Measurements from ENCODE around the gene ZCRB1. TPM values are rescaled to one million over a fixed set of nuclear protein-coding genes. Genes with fewer than 3 reads are reported as not detected.

ZCRB1 gene
- total RNA-seq, 1 experiment from 2014 or later, result 53.7 TPM

DNA sequence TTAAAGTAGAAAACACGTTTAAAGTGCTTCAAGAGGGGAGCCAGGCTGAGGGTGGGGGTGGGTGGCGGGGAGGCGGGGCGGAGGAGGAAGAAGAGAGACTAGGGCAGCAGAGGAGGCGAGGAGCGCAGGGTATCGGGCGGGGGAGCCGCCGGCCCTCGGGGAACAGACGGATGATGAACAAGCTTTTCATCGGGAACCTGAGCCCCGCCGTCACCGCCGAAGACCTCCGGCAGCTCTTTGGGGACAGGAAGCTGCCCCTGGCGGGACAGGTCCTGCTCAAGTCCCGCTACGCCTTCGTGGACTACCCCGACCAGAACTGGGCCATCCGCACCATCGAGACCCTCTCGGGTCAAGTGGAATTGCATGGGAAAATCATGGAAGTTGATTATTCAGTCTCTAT lies 39.2 kb downstream of the ZCRB1 start:
- in situ Hi-C loops (cut with HindIII; ENCODE audit: low pct_unique_long_range_greater_than_20kb, low sequenced_read_pairs), result no loop called here
- DNase-seq (ENCODE audit: low read depth), result no peak

DNA sequence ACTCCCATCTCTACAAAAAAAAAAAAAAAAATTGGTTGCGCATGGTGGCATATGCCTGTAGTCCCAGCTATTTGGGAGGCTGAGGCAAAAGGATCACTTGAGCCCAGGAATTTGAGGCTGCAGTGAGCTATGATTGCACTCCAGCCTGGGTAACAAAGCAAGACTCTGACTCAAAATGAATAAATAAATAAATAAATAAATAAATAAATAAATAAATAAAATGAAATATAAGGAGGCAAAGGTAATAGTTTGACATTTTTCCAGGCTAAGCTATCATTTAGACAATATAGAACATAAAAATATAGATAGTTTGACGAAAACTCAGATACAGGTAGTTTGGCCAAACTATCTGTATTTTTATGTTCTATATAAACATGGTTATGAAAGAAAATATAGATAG lies 40.5 kb downstream of the ZCRB1 start:
- in situ Hi-C loops (cut with HindIII; ENCODE audit: low pct_unique_long_range_greater_than_20kb, low sequenced_read_pairs), result no loop called here
- no peak for DNase-seq (ENCODE audit: low read depth)

DNA sequence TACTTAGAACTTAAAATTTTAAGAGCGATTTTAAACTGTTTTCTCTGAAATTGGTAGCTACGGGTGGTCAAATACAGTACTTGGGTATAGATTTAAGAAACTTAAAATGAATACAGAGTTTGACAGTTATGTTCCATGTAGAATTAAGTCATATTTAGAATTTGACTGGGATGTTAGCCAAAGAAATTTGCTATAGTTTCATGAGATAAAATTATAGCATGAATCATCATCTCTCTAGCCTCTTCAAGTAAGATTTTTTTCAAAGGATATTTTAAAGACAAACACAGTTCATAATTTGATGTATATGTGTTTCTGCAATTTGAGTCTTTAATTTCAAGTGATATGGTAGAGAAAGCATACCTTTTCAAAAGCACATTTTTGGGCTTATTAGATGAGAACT lies 41.0 kb downstream of the ZCRB1 start:
- in situ Hi-C loops (cut with HindIII; ENCODE audit: low pct_unique_long_range_greater_than_20kb, low sequenced_read_pairs), result no loop called here

DNA sequence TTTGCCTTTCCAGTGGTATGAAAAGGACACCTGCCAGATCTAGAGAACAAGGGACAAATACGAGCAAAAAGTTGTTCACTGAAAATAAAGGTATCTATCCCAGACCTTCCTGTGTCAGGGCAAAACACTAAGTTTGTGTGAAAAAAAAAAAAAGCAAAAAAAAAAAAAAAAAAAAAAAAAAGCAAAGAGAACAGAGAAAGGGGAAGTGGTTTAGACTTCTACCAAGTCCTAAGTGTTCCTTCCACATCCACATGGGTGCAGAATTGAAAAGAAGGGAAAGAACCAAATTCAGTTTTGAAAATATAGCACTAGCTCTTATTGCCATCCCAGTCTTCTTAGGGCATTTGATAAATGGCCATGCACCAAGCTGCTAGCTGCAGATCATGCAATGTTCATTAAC lies 41.7 kb downstream of the ZCRB1 start:
- no peak for DNase-seq (ENCODE audit: low read depth)
- in situ Hi-C loops (cut with HindIII; ENCODE audit: low pct_unique_long_range_greater_than_20kb, low sequenced_read_pairs), result no loop called here

More for the DNA sequence above, 41.0 kb downstream of the ZCRB1 start:
- DNase-seq (ENCODE audit: low read depth), result no peak

DNA sequence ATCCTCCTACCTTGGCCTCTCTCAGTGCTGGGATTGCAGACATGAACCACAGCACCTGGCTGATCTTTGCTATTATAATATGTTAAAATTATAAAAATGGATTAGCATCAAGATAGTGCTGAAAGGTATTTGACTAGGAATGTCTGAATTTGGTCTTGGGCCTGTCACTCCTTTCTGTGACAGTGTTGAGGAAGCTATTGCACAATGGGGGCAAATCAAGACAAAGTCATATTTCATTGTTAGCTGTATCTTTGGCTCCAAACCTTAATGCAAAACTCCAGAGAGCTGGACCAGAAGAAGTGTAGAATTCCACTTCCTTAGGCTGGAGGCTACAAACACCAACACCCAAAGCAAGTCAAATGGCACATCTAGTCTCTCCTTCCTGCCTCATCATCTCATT lies 42.2 kb downstream of the ZCRB1 start:
- no peak for DNase-seq (ENCODE audit: low read depth)
- in situ Hi-C loops (cut with HindIII; ENCODE audit: low pct_unique_long_range_greater_than_20kb, low sequenced_read_pairs), result no loop called here

DNA sequence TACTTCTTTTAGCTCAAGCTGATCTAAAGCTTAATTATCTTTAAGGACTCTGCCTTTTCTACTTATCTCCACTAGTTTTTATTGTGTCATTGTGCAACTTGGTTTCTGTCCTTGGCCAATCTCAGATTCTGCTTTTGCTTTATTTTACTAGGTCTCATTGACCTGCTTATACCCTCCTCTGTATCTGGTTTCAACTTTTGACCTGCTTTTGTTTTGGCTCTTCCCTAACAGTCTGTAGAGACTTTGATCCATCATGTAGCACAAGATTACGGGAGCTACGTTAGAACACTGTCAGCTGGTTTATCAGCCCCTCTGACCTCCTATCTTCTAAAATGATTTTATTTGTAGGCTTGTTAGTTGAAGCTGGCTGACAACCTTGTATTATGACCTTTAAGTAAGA lies 43.6 kb downstream of the ZCRB1 start:
- in situ Hi-C loops (cut with HindIII; ENCODE audit: low pct_unique_long_range_greater_than_20kb, low sequenced_read_pairs), result no loop called here
- no peak for DNase-seq (ENCODE audit: low read depth)

DNA sequence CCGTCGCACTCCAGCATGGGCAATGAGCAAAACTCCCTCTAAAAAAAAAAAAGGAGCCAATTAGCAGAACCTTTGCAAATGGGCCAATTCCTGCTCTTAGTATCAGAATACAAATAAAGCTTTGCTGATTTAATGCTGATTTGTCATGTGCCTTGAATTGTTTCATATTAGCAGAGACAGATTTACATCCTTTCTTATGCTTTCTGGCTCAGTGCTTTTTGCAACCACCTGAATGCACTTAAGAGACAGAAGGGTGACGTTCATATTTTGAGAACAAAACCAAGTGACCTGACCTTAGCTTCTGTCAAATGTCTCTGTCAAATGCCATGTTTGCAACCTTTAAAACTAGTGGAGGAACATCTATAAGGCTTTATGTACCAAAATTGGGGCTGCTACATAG lies 44.0 kb downstream of the ZCRB1 start:
- in situ Hi-C loops (cut with HindIII; ENCODE audit: low pct_unique_long_range_greater_than_20kb, low sequenced_read_pairs), result no loop called here

DNA sequence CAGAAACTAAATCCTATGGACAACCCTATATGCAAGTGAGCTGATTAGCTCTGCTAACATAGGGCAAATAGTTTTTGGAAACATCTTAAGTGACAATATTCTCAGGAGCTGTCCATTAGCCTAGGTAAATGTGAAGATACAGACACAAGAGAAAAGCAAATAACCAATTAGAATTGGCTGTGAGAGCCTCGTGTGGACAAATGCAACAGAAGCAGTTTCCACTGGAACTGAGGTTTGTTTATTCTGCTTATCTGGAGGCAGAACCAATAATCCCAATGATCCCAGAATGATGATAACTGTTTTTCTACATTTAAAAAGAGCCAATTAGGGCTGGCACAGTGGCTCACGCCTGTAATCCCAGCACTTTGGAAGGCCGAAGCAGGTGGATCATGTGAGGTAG lies 44.6 kb downstream of the ZCRB1 start:
- in situ Hi-C loops (cut with HindIII; ENCODE audit: low pct_unique_long_range_greater_than_20kb, low sequenced_read_pairs), result no loop called here
- no peak for DNase-seq (ENCODE audit: low read depth)

More for the DNA sequence above, 44.0 kb downstream of the ZCRB1 start:
- DNase-seq (ENCODE audit: low read depth), result no peak

DNA sequence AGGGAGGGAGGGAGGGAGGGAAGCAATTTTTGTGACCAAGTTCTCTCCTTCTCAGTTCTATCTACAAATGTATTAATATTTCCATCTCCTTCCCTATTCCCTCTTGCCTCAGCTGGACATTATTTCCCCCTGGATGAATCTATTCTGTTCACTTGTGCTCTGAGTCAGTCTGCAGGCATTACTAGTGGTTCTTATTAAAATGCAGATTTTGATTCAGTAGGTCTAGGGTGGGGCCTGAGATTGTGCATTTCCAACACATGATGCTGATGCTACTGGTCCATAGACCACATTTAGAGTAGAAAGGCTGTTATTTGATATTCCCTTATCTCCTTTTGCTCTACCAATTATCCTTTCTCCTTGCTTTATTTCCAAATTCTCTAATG lies 47.8 kb downstream of the ZCRB1 start:
- DNase-seq (ENCODE audit: low read depth), result no peak
- in situ Hi-C loops (cut with HindIII; ENCODE audit: low pct_unique_long_range_greater_than_20kb, low sequenced_read_pairs), result no loop called here

DNA sequence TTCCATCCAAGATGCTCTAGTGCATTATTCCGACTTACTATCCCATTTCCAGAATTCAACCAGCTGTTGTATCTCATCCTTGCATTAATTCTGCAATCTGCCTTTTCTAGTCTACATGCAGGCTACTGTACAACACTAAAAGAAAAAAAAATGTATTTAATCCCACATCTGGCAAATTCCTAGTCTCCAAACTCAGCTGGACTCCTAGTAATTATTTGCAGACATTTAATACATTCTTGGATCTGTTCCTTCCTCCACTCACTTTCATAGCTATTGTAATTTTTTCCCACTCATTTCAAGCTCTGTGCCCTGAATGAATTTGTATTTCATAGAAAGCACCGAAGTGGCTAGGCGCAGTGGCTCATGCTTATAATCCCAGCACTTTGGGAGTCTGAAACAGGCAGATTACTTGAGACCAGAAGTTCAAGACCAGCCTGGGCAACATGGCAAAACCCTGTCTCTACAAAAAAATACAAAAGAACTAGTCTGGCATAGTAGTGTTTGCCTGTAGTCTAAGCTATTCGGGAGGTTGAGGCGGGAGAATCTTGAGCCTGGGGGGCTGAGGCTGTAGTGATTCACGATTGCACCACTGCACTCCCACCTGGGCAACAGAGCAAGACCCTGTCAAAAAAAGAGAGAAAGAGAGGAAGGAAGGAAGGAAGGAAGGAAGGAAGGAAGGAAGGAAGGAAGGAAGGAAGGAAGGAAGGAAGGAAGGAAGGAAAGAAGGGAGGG lies 48.3 kb downstream of the ZCRB1 start:
- in situ Hi-C loops (cut with HindIII; ENCODE audit: low pct_unique_long_range_greater_than_20kb, low sequenced_read_pairs), result no loop called here

DNA sequence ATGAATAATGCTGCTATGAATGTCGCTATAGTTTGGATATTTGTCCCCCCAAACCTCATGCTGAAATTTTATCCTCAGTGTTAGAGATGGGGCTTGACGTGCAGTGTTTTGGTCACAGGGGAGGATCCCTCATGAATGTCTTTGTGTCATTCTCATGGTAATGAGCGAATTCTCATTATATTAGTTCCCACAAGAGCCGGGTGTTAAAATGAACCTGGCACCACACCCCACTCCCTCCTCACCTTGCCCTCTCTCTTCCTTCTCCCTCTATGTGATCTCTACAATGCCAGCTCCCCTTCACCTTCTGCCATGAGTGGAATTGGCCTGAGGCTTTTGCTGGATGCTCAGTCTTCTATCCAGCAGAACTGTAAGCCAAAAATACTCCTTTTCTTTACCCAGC lies 50.4 kb downstream of the ZCRB1 start:
- in situ Hi-C loops (cut with HindIII; ENCODE audit: low pct_unique_long_range_greater_than_20kb, low sequenced_read_pairs), result no loop called here
- no peak for DNase-seq (ENCODE audit: low read depth)

More for the DNA sequence above, 48.3 kb downstream of the ZCRB1 start:
- no peak for DNase-seq (ENCODE audit: low read depth)

DNA sequence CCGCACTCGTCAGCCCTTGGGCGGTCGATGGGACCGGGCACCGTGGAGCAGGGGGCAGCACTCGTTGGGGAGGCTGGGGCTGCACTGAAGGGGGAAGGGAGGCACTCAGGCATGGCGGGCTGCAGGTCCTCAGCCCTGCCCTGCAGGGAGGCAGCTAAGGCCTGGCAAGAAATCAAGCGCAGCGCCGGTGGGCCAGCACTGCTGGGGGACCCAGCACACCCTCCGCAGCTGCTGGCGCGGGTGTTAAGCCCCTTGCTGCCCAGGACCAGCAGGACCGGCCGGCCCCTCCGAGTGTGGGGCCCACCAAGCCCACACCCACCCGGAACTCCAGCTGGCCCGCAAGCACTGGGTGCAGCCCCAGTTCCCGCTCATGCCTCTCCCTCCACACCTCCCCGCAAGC lies 52.2 kb downstream of the ZCRB1 start:
- in situ Hi-C loops (cut with HindIII; ENCODE audit: low pct_unique_long_range_greater_than_20kb, low sequenced_read_pairs), result no loop called here
- no peak for DNase-seq (ENCODE audit: low read depth)

DNA sequence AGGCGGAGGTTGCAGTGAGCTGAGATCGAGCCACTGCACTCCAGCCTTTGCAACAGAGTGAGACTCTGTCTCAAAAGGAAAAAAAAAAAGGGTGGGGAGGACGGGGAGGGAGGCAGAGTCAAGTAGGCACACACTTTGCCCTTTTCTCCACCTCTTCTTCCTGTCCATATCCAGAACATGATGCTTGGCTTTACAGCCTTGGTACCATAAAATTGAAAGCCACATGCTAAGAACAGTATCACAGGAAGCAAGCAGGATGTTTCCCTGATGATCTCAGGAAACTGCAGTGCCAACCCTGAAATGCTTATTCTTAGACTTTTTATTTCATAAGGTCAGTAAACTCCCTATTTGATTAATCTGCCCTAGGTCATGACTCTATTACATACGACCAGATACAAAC lies 55.3 kb downstream of the ZCRB1 start:
- in situ Hi-C loops (cut with HindIII; ENCODE audit: low pct_unique_long_range_greater_than_20kb, low sequenced_read_pairs), result no loop called here
- DNase-seq (ENCODE audit: low read depth), result no peak

DNA sequence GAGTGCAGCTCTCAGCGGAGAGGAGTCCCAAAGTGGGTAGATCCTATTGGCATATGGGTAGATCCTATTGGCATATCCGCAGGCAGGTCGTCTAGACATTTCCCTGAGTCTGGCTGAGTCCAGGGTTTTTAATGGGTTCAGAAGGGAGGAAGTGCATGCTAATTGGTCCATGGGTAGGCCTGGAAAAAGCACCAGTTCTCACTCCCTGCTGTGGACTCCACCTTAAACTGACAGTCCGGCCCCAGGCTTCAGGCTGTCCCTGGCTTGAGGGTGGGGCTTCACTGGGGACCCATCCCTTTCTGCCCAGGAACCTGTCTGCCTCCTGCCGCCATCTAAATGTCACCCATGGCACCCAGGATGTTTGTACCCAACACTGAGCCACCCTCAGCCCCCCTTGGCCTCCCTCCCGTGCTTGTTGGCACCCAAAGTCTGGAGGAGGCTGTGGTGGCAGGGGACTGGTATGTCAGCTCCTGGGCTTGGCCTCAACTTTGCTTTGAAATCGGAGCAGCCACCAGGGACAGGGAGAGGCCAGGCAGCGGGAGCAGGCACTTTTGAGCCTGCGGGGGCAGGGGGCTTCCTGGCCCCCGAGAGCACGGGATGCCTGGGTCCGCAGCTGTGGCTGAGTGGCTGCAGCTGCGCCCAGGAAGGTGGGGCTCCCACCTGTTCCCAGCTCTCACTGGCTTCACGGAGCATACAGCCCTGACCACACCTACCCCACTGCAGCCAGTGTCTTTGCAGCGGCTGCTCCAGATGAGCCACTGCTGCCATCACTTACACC lies 58.3 kb downstream of the ZCRB1 start:
- in situ Hi-C loops (cut with HindIII; ENCODE audit: low pct_unique_long_range_greater_than_20kb, low sequenced_read_pairs), result no loop called here

DNA sequence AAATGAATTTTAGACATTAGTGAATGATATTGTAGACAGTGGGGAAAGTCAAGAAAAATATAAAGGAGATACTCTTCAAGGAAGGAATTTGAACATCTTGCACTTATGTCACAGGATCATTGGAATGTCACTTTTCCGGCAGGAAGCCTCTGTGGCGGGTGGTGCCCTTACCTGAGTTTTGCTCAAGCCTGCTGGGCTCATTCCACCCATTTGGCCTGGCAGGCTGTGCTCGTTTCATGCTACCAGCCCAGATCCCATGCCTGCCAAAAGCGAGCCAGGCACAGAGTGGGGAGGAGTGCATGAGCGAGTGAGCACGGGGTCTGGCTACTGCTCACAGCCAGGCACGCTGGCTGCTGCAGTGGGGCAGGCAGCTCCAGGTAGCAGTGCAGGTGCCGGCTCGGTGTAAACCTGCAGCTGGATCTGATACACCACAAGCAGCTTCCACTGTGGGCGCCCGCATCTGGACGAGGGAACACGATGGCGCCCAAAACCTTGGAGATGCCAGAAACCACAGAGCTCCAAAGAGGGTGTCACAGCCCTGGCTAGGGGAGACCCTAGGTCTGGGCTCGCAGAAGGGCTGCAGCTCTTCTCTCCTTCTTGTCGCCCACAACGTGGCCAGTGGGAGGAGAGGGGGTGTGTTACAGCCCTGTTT lies 59.2 kb downstream of the ZCRB1 start:
- no peak for DNase-seq (ENCODE audit: low read depth)
- in situ Hi-C loops (cut with HindIII; ENCODE audit: low pct_unique_long_range_greater_than_20kb, low sequenced_read_pairs), result no loop called here

More for the DNA sequence above, 58.3 kb downstream of the ZCRB1 start:
- DNase-seq (ENCODE audit: low read depth), result no peak

DNA sequence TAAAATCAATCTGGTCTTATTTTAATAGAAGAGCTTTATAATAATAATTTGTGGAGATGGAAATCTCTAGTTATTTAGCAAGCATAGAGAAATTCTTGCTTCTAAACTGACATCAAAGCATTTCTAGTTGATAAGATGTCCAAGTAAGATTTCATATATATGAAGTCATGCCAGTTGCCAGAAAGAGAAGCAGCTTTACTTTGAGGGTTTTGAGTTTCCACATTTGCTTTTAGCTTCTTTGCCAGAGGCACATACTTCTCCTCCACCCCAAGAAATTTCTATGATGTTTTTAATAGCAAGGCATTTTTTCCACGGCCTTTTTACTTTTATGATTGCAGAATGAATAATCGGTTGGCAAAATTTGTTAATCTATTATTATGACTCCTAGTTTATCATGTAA lies 63.6 kb downstream of the ZCRB1 start:
- DNase-seq (ENCODE audit: low read depth), result no peak
- in situ Hi-C loops (cut with HindIII; ENCODE audit: low pct_unique_long_range_greater_than_20kb, low sequenced_read_pairs), result no loop called here
